ENCODE measurements around the gene ABI2. TPM values are rescaled to one million over a fixed set of nuclear protein-coding genes. Genes with fewer than 3 reads are reported as not detected.

The ABI2 gene
- total RNA-seq, 3 donors from 2014 or later (not counting 1 experiment from before 2014, with no cell fraction given): 20.7 to 23.6 (median 21.0) TPM

DNA sequence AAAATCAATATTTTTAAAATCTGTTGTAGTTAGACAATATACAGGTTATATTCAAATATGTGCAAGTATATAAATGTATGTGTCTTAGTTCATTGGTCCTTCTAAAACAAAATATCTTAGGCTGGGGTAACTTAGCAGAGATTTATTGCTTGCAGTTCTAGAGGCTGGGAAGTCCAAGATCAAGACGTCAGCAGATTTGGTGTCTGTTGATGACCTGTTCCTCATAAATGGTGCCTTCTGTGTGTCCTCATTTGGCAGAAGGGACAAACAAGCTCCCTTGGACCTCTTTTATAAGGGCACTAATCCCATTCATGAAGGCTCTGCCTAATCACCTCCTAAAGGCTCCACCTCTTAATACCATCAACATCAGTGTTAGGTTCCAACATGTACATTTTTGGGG, 31.3 kb downstream of the ABI2 start:
- no peaks in the 10 kb centered on the region for H3K27me3 Mint-ChIP-seq (ENCODE audit: low read depth in 2 of 2)
- H3K27ac Mint-ChIP-seq: no peak overlapping the region
- H3K36me3 Mint-ChIP-seq: no peaks in the 10 kb centered on the region
- Histone ChIP-seq H3K27ac (ENCODE audit: low read length) (no peak overlapping the region), H3K4me3 (ENCODE audit: low read length) (no peak overlapping the region), H3K4me1 (ENCODE audit: control insufficient read depth, insufficient read depth, low read length) (no peaks in the 10 kb centered on the region), H3K27me3 (ENCODE audit: control insufficient read depth, insufficient read depth, low read length) (no peaks in the 10 kb centered on the region), H3K9me3 (ENCODE audit: control insufficient read depth, insufficient read depth, low read length) (no peaks in the 10 kb centered on the region), H3K36me3 (ENCODE audit: control insufficient read depth, insufficient read depth, low read length) (no peaks in the 10 kb centered on the region)
- 100% methylated on average over 1 of the region's 1 CpG for WGBS (ENCODE audit: insufficient coverage)
- DNase-seq: no peak
- no peaks in the 10 kb centered on the region for H3K9me3 Mint-ChIP-seq
- no peak for ATAC-seq
- TF ChIP-seq, protein P1, sequence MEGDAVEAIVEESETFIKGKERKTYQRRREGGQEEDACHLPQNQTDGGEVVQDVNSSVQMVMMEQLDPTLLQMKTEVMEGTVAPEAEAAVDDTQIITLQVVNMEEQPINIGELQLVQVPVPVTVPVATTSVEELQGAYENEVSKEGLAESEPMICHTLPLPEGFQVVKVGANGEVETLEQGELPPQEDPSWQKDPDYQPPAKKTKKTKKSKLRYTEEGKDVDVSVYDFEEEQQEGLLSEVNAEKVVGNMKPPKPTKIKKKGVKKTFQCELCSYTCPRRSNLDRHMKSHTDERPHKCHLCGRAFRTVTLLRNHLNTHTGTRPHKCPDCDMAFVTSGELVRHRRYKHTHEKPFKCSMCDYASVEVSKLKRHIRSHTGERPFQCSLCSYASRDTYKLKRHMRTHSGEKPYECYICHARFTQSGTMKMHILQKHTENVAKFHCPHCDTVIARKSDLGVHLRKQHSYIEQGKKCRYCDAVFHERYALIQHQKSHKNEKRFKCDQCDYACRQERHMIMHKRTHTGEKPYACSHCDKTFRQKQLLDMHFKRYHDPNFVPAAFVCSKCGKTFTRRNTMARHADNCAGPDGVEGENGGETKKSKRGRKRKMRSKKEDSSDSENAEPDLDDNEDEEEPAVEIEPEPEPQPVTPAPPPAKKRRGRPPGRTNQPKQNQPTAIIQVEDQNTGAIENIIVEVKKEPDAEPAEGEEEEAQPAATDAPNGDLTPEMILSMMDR (IDR thresholded peaks at IDR 0.05): no peak
- intact Hi-C loops (cut with micrococcal nuclease): no loop called here
- H3K4me3 Mint-ChIP-seq: no peak overlapping the region
- H3K4me1 Mint-ChIP-seq: peaks cover 0 to 16% of the 10 kb centered on the region in 2 donors

GRCh38 chr2:203360833-203361430, 32.7 kb downstream of the ABI2 start:
- no peaks in the 10 kb centered on the region for H3K4me1 ChIP-seq (ENCODE audit: control insufficient read depth, insufficient read depth, low read length)
- TF ChIP-seq, protein P1 (IDR thresholded peaks at IDR 0.05): no peak
- DNase-seq (no peak), ATAC-seq (no peak)
- H3K27ac ChIP-seq (ENCODE audit: low read length): no peak overlapping the region
- no peaks in the 10 kb centered on the region for H3K27me3 ChIP-seq (ENCODE audit: control insufficient read depth, insufficient read depth, low read length)
- H3K4me1 Mint-ChIP-seq: peaks cover 0 to 16% of the 10 kb centered on the region in 2 donors
- no peak overlapping the region for H3K4me3 Mint-ChIP-seq
- H3K36me3 Mint-ChIP-seq: no peaks in the 10 kb centered on the region
- no peak overlapping the region for H3K27ac Mint-ChIP-seq
- intact Hi-C loops (cut with micrococcal nuclease): no loop called here
- H3K9me3 Mint-ChIP-seq: no peaks in the 10 kb centered on the region
- no peaks in the 10 kb centered on the region for H3K36me3 ChIP-seq (ENCODE audit: control insufficient read depth, insufficient read depth, low read length)
- 89% methylated on average over 3 of the region's 3 CpGs for WGBS (ENCODE audit: insufficient coverage)
- no peak overlapping the region for H3K4me3 ChIP-seq (ENCODE audit: low read length)
- no peaks in the 10 kb centered on the region for H3K9me3 ChIP-seq (ENCODE audit: control insufficient read depth, insufficient read depth, low read length)
- H3K27me3 Mint-ChIP-seq (ENCODE audit: low read depth in 2 of 2): no peaks in the 10 kb centered on the region

DNA sequence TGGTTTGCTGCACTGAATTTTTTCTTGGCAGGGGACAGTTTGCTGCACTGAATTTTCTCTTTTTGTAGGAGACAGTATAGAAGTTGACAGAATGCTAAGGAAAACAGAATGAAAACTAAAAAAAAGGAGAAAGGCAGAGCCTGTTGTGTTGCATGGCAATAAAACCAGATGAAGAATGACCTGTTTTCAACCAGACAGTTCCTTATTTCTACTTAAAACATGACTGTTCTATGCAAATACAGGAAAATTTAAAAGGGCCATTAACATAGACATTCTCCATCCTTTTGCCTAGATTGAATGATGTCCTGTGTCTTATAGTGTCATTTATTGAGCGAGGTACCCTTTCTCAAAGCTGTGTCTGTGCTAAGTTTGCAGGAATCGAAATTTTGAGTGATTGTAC, 33.3 kb downstream of the ABI2 start:
- Histone ChIP-seq H3K27ac (ENCODE audit: low read length) (no peak overlapping the region), H3K4me1 (ENCODE audit: control insufficient read depth, insufficient read depth, low read length) (no peaks in the 10 kb centered on the region), H3K36me3 (ENCODE audit: control insufficient read depth, insufficient read depth, low read length) (no peaks in the 10 kb centered on the region), H3K4me3 (ENCODE audit: low read length) (no peak overlapping the region), H3K9me3 (ENCODE audit: control insufficient read depth, insufficient read depth, low read length) (no peaks in the 10 kb centered on the region), H3K27me3 (ENCODE audit: control insufficient read depth, insufficient read depth, low read length) (no peaks in the 10 kb centered on the region)
- ATAC-seq (no peak), DNase-seq (no peak)
- Mint-ChIP-seq H3K27ac (no peak overlapping the region), H3K9me3 (no peaks in the 10 kb centered on the region), H3K4me3 (no peak overlapping the region), H3K4me1 (peaks cover 0 to 16% of the 10 kb centered on the region in 2 donors), H3K36me3 (no peaks in the 10 kb centered on the region), H3K27me3 (ENCODE audit: low read depth in 2 of 2) (no peaks in the 10 kb centered on the region)
- WGBS (ENCODE audit: insufficient coverage): 66% methylated on average over 2 of the region's 2 CpGs
- TF ChIP-seq, protein P1 (IDR thresholded peaks at IDR 0.05): no peak
- intact Hi-C loops (cut with micrococcal nuclease): no loop called here

DNA sequence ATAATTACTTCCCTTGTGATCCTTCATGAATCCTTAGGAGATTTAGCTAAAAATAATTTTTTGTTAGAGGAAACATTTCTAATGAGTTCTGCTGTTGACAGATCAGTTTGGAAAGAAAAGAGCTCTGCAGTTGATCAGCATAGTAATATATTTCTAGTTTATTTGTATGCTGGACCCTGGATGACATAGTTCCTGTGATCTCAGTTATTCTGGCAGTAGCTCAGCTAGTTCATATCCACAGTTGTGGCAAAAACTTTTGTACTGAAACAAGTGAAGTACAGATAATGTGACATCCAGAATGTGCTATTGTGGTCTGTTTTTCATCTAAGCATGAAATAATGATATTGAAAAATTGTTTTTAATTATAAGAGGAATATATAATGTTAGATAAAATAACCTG, 33.7 kb downstream of the ABI2 start:
- intact Hi-C loops (cut with micrococcal nuclease): no loop called here
- TF ChIP-seq, protein P1 (IDR thresholded peaks at IDR 0.05): no peak
- H3K4me3 Mint-ChIP-seq: no peak overlapping the region
- H3K27ac ChIP-seq (ENCODE audit: low read length): no peak overlapping the region
- H3K9me3 ChIP-seq (ENCODE audit: control insufficient read depth, insufficient read depth, low read length): no peaks in the 10 kb centered on the region
- no peaks in the 10 kb centered on the region for H3K9me3 Mint-ChIP-seq
- H3K27ac Mint-ChIP-seq: no peak overlapping the region
- no peaks in the 10 kb centered on the region for H3K4me1 ChIP-seq (ENCODE audit: control insufficient read depth, insufficient read depth, low read length)
- no peaks in the 10 kb centered on the region for H3K27me3 ChIP-seq (ENCODE audit: control insufficient read depth, insufficient read depth, low read length)
- no peak for ATAC-seq
- H3K36me3 ChIP-seq (ENCODE audit: control insufficient read depth, insufficient read depth, low read length): no peaks in the 10 kb centered on the region
- H3K4me3 ChIP-seq (ENCODE audit: low read length): no peak overlapping the region
- DNase-seq: no peak
- no peaks in the 10 kb centered on the region for H3K36me3 Mint-ChIP-seq
- no peaks in the 10 kb centered on the region for H3K27me3 Mint-ChIP-seq (ENCODE audit: low read depth in 2 of 2)
- peaks cover 0 to 16% of the 10 kb centered on the region in 2 donors for H3K4me1 Mint-ChIP-seq

Measured in natural killer cell (primary cell).